Stimulated activated CD8-positive, alpha-beta memory T cell treated with anti-CD3 and anti-CD28 coated beads, Interleukin-4, amount 100 ng/mL, for 48 hours (primary cell): ENCODE data around the gene SUMF1.

ENCODE experiments used
- DNase-seq: peaks from one replicate; pipeline ENCODE4 v3.0.0-alpha.2; 2020

SUMF1 gene

GRCh38 chr3:4411236-4411635, 55.8 kb downstream of the SUMF1 start:
- DNase-seq = no peak

GRCh38 chr3:4410606-4411005, 56.5 kb downstream of the SUMF1 start:
- no peak for DNase-seq

GRCh38 chr3:4409971-4410573, 57.0 kb downstream of the SUMF1 start:
- no peak for DNase-seq

GRCh38 chr3:4409415-4409814, 57.7 kb downstream of the SUMF1 start:
- peak; percentile 36 for DNase-seq

GRCh38 chr3:4408958-4409357, 58.1 kb downstream of the SUMF1 start:
- no peak for DNase-seq

GRCh38 chr3:4407941-4408340, 59.1 kb downstream of the SUMF1 start:
- no peak for DNase-seq

GRCh38 chr3:4406746-4407568, 60.1 kb downstream of the SUMF1 start:
- DNase-seq = no peak

GRCh38 chr3:4404881-4405280, 62.2 kb downstream of the SUMF1 start:
- no peak for DNase-seq

- DNase-seq = peak; percentile 56
Observed at GRCh38 chr3:4401441-4401840, 65.6 kb downstream of the SUMF1 start.

GRCh38 chr3:4399476-4399875, 67.6 kb downstream of the SUMF1 start:
- no peak for DNase-seq

GRCh38 chr3:4398941-4399245, 68.2 kb downstream of the SUMF1 start:
- no peak for DNase-seq

GRCh38 chr3:4398120-4398940, 68.7 kb downstream of the SUMF1 start:
- DNase-seq = no peak

GRCh38 chr3:4397466-4397865, 69.6 kb downstream of the SUMF1 start:
- DNase-seq = no peak

GRCh38 chr3:4396542-4396941, 70.5 kb downstream of the SUMF1 start:
- DNase-seq = no peak

- DNase-seq = no peak
Observed at GRCh38 chr3:4396006-4396405, 71.1 kb downstream of the SUMF1 start.

GRCh38 chr3:4395448-4395847, 71.6 kb downstream of the SUMF1 start:
- DNase-seq = no peak

GRCh38 chr3:4394567-4394966, 72.5 kb downstream of the SUMF1 start:
- DNase-seq = no peak

- peak; percentile 56 for DNase-seq
Observed at GRCh38 chr3:4394048-4394447, 73.0 kb downstream of the SUMF1 start.

GRCh38 chr3:4392992-4393391, 74.1 kb downstream of the SUMF1 start:
- no peak for DNase-seq

GRCh38 chr3:4387210-4388204, 79.6 kb downstream of the SUMF1 start:
- DNase-seq = no peak

- no peak for DNase-seq
Observed at GRCh38 chr3:4385201-4385600, 81.9 kb downstream of the SUMF1 start.

GRCh38 chr3:4380013-4380412, 87.1 kb downstream of the SUMF1 start:
- DNase-seq = no peak

GRCh38 chr3:4376499-4376898, 90.6 kb downstream of the SUMF1 start:
- no peak for DNase-seq
